Testis (tissue), 2 donors: ENCODE measurements around the gene CCR2.

Experiments used
- POLR2A ChIP-seq: fragments of 450-650 bp; IDR thresholded peaks from one replicate; pipeline ENCODE4 v1.6.1; 2017; ENCODE audit warnings: antibody characterized with exemption, mild to moderate bottlenecking, moderate library complexity
- TF ChIP-seq, protein P1 (sequence below), 3 experiments: fragments of 450-650 bp in 2 of 3; fragments of 200-600 bp in 1 of 3; sonication (generic) in 1 of 3; IDR thresholded peaks; one replicate each; pipeline ENCODE4 v1.5.1; 2016 to 2019; ENCODE audit warnings: antibody characterized with exemption in 3 of 3, mild to moderate bottlenecking in 2 of 3, moderate library complexity in 1 of 3

DNA sequence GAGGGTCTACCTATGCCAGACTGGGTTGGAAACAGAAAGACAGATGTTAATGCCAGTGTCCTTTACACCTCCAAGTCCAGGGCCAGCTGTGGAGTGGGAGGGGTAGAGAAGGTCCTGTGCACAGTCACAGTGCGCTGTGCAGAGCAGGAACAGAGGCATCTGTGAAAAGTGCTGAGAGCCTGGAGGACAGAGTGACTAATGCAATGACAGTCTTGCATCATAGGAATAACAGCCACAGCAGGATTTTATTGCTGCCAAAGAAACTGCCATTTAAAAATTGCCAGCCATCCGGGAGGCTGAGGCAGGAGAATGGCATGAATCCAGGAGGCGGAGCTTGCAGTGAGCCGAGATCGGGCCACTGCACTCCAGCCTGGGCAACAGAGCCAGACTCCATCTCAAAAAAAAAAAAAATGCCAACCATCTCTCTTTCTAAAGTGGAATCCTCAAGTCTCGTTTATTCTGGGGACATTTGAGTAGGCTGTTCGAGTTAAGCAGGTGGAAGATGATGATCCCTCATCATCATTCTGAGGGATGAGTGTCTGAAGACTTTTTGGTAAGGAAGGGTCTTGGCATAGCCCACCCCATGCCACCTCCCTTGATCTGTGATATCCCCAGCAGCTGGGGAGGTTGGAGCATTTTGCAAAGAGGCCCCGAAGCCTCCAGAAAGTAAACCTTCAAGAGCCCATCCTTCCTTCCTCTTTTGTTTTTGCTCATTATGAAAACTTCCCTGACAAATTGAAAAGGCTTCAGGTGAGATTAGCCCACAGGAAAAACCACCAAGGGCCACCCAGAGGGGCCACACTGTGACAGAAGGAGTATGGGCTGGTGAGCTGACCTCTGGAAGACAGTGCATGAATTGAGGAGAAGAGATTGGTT is 7.7 kb downstream of the CCR2 start:
- TF ChIP-seq, protein P1, sequence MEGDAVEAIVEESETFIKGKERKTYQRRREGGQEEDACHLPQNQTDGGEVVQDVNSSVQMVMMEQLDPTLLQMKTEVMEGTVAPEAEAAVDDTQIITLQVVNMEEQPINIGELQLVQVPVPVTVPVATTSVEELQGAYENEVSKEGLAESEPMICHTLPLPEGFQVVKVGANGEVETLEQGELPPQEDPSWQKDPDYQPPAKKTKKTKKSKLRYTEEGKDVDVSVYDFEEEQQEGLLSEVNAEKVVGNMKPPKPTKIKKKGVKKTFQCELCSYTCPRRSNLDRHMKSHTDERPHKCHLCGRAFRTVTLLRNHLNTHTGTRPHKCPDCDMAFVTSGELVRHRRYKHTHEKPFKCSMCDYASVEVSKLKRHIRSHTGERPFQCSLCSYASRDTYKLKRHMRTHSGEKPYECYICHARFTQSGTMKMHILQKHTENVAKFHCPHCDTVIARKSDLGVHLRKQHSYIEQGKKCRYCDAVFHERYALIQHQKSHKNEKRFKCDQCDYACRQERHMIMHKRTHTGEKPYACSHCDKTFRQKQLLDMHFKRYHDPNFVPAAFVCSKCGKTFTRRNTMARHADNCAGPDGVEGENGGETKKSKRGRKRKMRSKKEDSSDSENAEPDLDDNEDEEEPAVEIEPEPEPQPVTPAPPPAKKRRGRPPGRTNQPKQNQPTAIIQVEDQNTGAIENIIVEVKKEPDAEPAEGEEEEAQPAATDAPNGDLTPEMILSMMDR (IDR thresholded peaks at IDR 0.05): no peak
- TF ChIP-seq POLR2A: no peak
